ENCODE results near the gene PTH2.
"Not testable (repeated sequence)": the region's sequence is repeated elsewhere in the genome, so short reads cannot be mapped to it uniquely, and the experiment has no call there.

The PTH2 gene

GRCh38 chr19:49374665-49375434 lies 48.4 kb downstream of the PTH2 start:
- no peak for DNase-seq

GRCh38 chr19:49373174-49373573 lies 50.1 kb downstream of the PTH2 start:
- DNase-seq: not testable (repeated sequence)

Measured in CD4-positive, alpha-beta T cell treated with Interleukin-6 for 4 hours (primary cell).